Measurements from ENCODE around the gene C22orf31. TPM values are rescaled to one million over a fixed set of nuclear protein-coding genes. Genes with fewer than 3 reads are reported as not detected.

Gene C22orf31
- total and polyA plus RNA-seq, 2 experiments from 2014 or later, result not detected

DNA sequence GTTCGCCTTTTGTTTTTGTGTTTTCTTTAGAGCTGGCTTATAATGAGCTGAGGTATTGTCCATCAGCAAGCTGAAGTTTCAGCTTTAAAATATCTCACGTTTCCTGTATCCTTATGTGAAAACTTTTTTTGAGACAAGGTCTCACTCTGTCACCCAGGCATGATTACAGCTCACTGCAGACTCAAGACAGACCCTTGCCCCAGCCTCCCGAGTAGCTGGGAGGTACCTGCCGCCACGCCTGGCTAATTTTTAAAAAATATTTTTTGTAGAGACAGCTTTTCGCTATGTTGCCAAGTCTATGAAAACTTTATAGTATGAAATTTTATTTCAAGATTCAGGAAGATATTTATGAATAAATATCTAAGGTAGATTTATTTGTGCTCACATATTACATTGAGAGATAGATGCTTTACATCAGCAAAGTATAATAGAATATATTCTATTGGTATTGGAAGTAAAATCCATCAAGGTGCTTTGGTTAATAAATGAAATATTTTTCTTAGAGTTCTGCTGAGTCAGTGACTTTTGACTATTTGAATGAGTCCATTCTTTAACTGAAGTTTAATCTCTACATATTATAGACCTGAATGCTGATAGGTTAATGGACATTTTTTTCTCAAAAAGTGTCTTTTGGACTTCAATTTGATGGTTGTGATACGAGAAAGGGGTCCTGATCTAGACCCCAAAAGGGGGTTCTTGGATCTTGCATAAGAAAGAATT, 21.4 kb upstream of the C22orf31 start:
- H3K36me3 ChIP-seq (replicated peaks; ENCODE audit: insufficient read depth, low read depth), result no peaks in the 10 kb centered on the region
- peaks cover 14% of the 10 kb centered on the region for H3K4me1 ChIP-seq (ENCODE audit: insufficient read depth)
- H3K27me3 ChIP-seq, result no peaks in the 10 kb centered on the region
- H3K4me2 ChIP-seq, result no peak overlapping the region
- H3K27ac ChIP-seq, result no peak overlapping the region
- no peak for DNase-seq (ENCODE audit: low spot score)
- no peak overlapping the region for H2AFZ ChIP-seq
- H3K4me3 ChIP-seq, result no peak overlapping the region
- H3K9me2 ChIP-seq (replicated peaks; ENCODE audit: insufficient read depth), result no peaks in the 10 kb centered on the region
- TF ChIP-seq EZH2 (IDR thresholded peaks at IDR 0.05; ENCODE audit: borderline replicate concordance), result no peak
- WGBS (ENCODE audit: low lambda C conversion rate, missing lambda C conversion rate), result 89% methylated on average over 7 of the region's 7 CpGs
- H3K9me3 ChIP-seq (ENCODE audit: low read depth), result no peaks in the 10 kb centered on the region
- H4K20me1 ChIP-seq (ENCODE audit: insufficient read depth, poor library complexity, severe bottlenecking), result no peaks in the 10 kb centered on the region
- H3K79me2 ChIP-seq, result peaks cover 11% of the 10 kb centered on the region

DNA sequence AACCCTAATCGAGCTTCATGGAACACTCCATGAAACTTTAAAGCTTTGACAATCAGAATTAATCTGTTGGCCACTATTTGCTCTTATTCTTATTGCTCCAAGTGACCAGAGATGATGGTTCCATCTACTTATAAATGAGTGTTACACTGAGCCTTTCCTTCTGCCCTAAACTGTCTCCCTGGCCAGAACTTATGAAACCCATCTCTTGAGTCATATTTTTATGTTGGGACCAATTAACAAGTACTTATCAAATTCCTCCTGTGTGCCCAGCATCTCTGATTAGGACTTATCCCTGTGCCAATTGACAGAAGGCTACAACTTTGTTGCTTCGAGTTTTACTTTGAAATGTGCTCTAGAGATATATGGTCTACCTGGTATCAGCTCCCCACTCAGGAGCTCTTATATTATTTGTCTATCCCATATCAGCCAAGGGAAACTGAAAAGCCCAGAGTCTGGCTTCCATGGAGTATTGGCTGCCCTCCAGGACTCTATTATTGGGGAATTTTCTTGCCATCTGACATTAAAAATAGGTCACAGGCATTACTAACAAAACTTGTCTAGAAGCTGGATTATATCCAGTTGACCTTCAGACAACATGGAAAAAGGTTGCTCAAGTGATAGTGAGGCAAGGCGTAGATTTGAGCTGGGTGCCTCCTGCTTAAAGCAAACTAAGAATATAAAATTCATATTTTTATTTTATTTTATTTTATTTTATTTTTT, 20.0 kb upstream of the C22orf31 start:
- no peak overlapping the region for H3K4me3 ChIP-seq
- TF ChIP-seq EZH2phosphoT487 (IDR thresholded peaks at IDR 0.05; ENCODE audit: low read depth, severe bottlenecking, unreplicated experiment) (no peak), EZH2 (IDR thresholded peaks at IDR 0.05; ENCODE audit: borderline replicate concordance) (no peak)
- TF ChIP-seq, protein P1, sequence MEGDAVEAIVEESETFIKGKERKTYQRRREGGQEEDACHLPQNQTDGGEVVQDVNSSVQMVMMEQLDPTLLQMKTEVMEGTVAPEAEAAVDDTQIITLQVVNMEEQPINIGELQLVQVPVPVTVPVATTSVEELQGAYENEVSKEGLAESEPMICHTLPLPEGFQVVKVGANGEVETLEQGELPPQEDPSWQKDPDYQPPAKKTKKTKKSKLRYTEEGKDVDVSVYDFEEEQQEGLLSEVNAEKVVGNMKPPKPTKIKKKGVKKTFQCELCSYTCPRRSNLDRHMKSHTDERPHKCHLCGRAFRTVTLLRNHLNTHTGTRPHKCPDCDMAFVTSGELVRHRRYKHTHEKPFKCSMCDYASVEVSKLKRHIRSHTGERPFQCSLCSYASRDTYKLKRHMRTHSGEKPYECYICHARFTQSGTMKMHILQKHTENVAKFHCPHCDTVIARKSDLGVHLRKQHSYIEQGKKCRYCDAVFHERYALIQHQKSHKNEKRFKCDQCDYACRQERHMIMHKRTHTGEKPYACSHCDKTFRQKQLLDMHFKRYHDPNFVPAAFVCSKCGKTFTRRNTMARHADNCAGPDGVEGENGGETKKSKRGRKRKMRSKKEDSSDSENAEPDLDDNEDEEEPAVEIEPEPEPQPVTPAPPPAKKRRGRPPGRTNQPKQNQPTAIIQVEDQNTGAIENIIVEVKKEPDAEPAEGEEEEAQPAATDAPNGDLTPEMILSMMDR (IDR thresholded peaks at IDR 0.05; ENCODE audit: poor library complexity), result no peak
- no peaks in the 10 kb centered on the region for H3K27me3 ChIP-seq
- WGBS (ENCODE audit: low lambda C conversion rate, missing lambda C conversion rate), result 87% methylated on average over 3 of the region's 3 CpGs
- no peak overlapping the region for H2AFZ ChIP-seq
- H3K9me2 ChIP-seq (replicated peaks; ENCODE audit: insufficient read depth), result no peaks in the 10 kb centered on the region
- H3K79me2 ChIP-seq, result peaks cover 18% of the 10 kb centered on the region
- H3K36me3 ChIP-seq (replicated peaks; ENCODE audit: insufficient read depth, low read depth), result no peaks in the 10 kb centered on the region
- DNase-seq (ENCODE audit: low spot score), result no peak
- no peaks in the 10 kb centered on the region for H4K20me1 ChIP-seq (ENCODE audit: insufficient read depth, poor library complexity, severe bottlenecking)
- no peaks in the 10 kb centered on the region for H3K9me3 ChIP-seq (ENCODE audit: low read depth)
- H3K4me1 ChIP-seq (ENCODE audit: insufficient read depth), result peaks cover 14% of the 10 kb centered on the region
- no peak overlapping the region for H3K4me2 ChIP-seq
- H3K27ac ChIP-seq, result no peak overlapping the region

DNA sequence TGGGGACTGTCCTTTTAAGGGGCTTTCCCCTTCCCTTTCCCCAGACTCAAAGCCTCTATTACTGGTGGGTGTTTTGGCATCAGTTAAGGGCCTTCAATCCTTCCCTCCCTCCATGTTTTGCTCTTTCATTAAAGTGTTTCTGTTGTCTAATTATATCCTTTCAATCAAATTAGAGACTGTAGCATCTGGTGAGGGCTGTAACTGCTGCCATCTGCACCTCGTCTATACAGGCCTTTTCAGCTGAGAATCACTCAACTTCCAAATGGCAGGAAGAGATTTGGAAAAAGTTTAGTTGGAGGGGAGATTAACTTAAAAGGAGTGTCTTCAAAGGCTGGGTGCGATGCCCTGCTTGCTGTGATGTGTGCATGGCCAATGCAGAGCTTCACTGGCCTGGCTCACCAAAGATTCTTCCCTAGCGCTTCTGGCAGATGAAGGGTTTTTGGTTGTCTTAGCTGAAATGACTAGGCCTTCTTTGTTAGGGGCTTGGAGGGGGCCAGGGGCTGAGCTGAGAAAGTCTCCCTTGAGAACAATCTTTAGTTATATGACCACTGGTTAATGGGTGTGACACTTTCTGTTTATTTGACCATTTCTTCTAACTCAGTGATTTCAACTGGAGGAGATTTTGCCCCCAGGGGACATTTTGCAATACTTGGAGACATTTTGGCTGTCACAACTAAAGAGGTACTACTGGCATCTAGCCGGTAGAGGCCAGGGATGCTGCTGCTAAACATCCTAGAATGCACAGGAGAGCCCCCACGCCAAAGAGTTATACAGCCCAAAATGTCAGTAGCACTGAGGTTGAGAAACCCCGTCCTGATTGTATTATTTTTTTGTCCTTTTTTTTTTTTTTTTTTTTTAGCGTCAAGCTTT, 18.7 kb upstream of the C22orf31 start:
- Histone ChIP-seq H3K4me1 (ENCODE audit: insufficient read depth) (peaks cover 14% of the 10 kb centered on the region), H3K27me3 (no peaks in the 10 kb centered on the region), H3K9me3 (ENCODE audit: low read depth) (no peaks in the 10 kb centered on the region), H3K4me3 (no peak overlapping the region), H3K4me2 (no peak overlapping the region), H2AFZ (no peak overlapping the region), H3K27ac (no peak overlapping the region), H4K20me1 (ENCODE audit: insufficient read depth, poor library complexity, severe bottlenecking) (no peaks in the 10 kb centered on the region), H3K79me2 (peaks cover 18% of the 10 kb centered on the region), H3K9me2 (replicated peaks; ENCODE audit: insufficient read depth) (no peaks in the 10 kb centered on the region), H3K36me3 (replicated peaks; ENCODE audit: insufficient read depth, low read depth) (no peaks in the 10 kb centered on the region)
- 78% methylated on average over 7 of the region's 7 CpGs for WGBS (ENCODE audit: low lambda C conversion rate, missing lambda C conversion rate)
- TF ChIP-seq EZH2 (IDR thresholded peaks at IDR 0.05; ENCODE audit: borderline replicate concordance), result no peak
- TF ChIP-seq EZH2phosphoT487 (IDR thresholded peaks at IDR 0.05; ENCODE audit: low read depth, severe bottlenecking, unreplicated experiment), result no peak
- TF ChIP-seq, protein P1 (IDR thresholded peaks at IDR 0.05; ENCODE audit: poor library complexity), result no peak
- DNase-seq (ENCODE audit: low spot score), result no peak

Measured in hepatocyte (in vitro differentiated cells).